GM18499 (cell line): ENCODE measurements around the gene C14orf119.

Source experiments
- ATAC-seq: cut with Tn5 transposase; IDR thresholded peaks from one replicate; pipeline ENCODE4 v1.9.1; 2021; ENCODE audit warnings: moderate number of reproducible peaks; ENCODE audit not compliant: insufficient read depth, unreplicated experiment

C14orf119 gene

GRCh38 chr14:23122086-23122485 lies 26.8 kb downstream of the C14orf119 start:
- no peak for ATAC-seq

GRCh38 chr14:23123419-23123818 lies 28.1 kb downstream of the C14orf119 start:
- ATAC-seq, result no peak

GRCh38 chr14:23124337-23124954 lies 29.1 kb downstream of the C14orf119 start:
- no peak for ATAC-seq

- ATAC-seq, result no peak
These were observed 29.7 kb downstream of the C14orf119 start for GRCh38 chr14:23125011-23125410.

DNA sequence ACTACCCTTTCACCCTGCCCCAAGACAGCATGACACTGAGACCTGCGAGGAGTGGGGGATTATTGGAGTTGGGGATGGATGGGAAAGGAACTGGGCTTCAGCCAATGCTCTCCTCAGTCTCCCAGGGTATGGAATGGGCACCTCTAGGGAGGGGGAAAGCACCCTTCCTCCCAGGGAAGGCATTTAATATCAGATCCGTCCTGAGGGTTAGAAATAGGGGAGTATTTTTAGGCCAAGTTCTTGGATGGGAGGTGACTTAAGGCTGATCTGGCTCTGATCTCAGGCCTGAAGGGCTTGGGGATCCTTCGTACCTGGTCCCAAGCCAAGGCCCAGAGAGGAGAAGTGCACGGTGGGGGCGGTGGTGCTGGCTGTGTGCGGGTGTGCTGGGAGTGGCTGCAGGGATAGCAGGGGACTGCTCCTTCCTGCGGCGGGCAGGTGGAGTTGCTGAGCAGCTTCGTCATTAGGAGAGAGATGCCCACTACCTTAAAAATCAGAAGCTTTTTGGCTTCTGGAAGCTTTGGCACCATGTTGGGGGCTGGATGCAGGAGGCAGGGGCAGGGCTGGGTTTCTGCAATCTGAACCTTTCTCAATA lies 30.7 kb downstream of the C14orf119 start:
- no peak for ATAC-seq

GRCh38 chr14:23126548-23127278 lies 31.4 kb downstream of the C14orf119 start:
- no peak for ATAC-seq

GRCh38 chr14:23127861-23128260 lies 32.6 kb downstream of the C14orf119 start:
- no peak for ATAC-seq

DNA sequence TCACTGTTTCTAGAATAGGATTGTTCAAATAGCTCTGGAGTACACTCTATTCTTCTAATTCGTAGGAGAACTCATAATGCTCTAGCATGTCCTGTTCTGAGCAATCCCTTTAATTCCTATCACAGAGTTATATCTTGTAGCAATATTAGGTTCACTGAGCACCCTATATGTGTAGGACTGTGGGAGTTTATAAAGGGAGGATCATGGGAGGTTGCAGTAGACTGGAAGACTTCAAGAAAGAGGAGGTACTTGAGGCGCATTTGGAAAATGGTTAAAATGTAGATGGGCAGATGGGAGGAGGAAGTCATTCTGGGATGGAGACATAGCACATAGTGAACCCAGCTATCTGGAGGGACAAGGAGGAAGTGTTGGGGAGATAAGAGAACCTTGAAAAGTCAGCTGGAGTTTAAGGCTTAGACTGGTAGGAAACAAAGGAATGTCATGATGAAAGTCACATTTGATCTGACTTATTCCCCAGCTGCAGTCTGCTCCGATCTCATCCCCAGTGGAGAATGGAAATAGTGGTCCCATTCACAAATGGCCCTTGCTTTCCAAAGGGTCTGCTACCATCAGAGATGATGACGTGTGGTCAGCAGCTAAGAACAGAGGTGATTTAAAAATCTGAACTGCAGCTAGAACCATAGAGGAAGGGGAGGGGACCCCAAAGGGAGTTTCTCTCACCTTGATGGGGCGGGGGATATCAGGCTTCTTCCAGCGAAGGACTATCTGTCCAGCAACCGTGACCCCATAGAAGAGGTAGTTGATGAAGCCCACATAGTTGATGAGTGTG lies 33.9 kb downstream of the C14orf119 start:
- no peak for ATAC-seq

- ATAC-seq, result no peak
These were observed 34.5 kb downstream of the C14orf119 start for GRCh38 chr14:23129759-23130316.

GRCh38 chr14:23130871-23131270 lies 35.6 kb downstream of the C14orf119 start:
- ATAC-seq, result no peak

GRCh38 chr14:23131482-23131881 lies 36.2 kb downstream of the C14orf119 start:
- no peak for ATAC-seq

GRCh38 chr14:23132970-23133369 lies 37.7 kb downstream of the C14orf119 start:
- ATAC-seq, result no peak

DNA sequence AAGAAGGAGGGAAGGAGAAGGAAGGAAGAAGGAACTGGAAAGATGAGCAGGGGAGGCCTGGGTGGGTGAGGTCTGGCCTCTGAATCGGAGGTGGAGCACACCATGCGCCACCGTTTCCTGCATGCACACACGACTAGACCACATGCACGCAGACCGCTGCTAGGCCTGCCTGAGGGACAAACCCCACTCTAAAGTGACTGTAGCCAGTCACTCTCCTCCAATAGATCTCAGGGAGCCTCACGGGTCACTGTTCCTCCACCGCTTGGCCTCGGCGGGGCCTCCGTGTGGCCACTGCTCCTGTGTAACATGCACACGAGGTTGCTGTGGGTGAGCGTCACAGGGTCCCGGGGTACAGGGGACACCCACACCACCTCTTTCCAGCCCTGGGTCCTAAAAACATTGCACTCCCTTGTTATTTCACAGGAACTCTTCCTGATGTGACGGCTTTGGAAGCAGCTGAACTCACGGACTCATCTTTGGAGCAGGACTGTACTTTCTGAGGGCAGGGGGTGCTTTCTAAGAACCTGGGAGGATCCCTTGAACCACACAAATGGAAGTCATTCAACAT lies 41.3 kb downstream of the C14orf119 start:
- no peak for ATAC-seq

GRCh38 chr14:23137192-23137812 lies 42.0 kb downstream of the C14orf119 start:
- ATAC-seq, result no peak

GRCh38 chr14:23137813-23138535 lies 42.7 kb downstream of the C14orf119 start:
- ATAC-seq, result no peak

DNA sequence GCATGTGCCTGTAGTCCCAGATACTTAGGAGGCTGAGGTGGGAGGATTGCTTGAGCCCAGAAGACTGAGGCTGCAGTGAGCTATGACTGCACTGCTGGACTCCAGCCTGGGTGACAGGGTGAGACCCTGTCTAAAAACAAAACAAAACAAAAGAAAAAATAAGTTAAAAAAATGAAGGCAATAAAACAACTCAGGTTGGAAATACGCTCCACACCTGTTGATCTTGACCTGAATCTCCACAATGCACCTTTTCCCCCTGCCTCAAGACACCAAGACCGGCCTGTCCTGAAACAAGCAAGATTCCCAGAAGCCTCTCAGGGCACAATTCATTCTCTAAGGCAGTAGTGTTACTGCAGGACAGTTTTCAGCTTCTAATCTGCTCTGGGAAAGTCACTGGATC lies 44.6 kb downstream of the C14orf119 start:
- ATAC-seq, result no peak

- ATAC-seq, result no peak
These were observed 45.1 kb downstream of the C14orf119 start for GRCh38 chr14:23140371-23140770.

DNA sequence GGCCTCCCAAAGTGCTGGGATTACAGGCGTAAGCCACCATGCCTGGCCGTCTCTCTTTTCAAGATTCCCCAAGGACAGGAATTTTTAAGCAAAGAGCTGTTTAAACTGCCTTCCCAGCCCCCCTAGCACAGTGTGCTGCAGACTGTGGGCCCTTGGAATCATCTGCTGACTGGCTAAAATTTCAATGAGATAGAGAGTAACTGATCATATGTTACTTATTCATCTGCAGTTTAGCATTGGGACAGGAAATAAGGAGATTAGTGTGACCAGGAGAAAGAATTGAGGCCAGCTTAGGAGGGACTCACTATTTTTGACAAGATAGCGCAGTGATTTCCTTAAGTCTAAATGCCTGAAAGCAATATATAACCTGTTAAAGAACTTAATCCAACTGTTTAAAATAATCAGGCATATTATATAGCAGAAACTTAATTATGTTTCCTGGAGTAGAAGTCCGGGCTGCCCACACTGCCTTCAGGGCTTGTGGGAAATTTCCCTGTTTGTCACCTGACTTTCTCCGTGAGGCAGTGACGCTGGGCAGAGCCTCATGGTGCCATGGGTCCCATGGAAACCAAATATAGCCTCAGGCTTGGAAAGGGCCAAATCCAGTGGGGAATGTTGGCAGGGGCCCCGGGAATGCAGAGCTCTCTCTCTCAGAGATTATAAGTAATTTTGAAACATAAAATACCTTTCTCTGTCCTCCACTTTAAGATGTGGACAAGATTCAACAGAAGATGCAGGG lies 46.6 kb downstream of the C14orf119 start:
- ATAC-seq, result no peak

GRCh38 chr14:23142826-23143225 lies 47.5 kb downstream of the C14orf119 start:
- ATAC-seq, result no peak
